Measurements from ENCODE around the gene SLC14A1. TPM values are rescaled to one million over a fixed set of nuclear protein-coding genes. Genes with fewer than 3 reads are reported as not detected.

Gene SLC14A1
- total RNA-seq, 1 donor from 2014 or later, result 3.4 TPM

GRCh38 chr18:45726603-45727002, 2.6 kb downstream of the SLC14A1 start:
- H3K9me3 ChIP-seq, result no peaks in the 10 kb centered on the region
- no peak overlapping the region for H3K27ac ChIP-seq
- H3K36me3 ChIP-seq, result no peaks in the 10 kb centered on the region
- no peaks in the 10 kb centered on the region for H3K4me1 ChIP-seq
- TF ChIP-seq POLR2AphosphoS5 (IDR thresholded peaks at IDR 0.05; ENCODE audit: insufficient read depth in 1 of 2, low read depth in 1 of 2) (no peak), CTCF (IDR thresholded peaks at IDR 0.05) (no peak), POLR2A (IDR thresholded peaks at IDR 0.05) (no peak)
- no peak for DNase-seq (ENCODE audit: extremely low spot score in 2 of 2)
- intact Hi-C loops (cut with DNase I), result no loop called here
- H3K27me3 ChIP-seq, result no peaks in the 10 kb centered on the region
- H3K4me3 ChIP-seq, result no peak overlapping the region

- no peak for DNase-seq (ENCODE audit: extremely low spot score in 2 of 2)
- H3K27ac ChIP-seq, result no peak overlapping the region
- H3K9me3 ChIP-seq, result no peaks in the 10 kb centered on the region
- H3K4me3 ChIP-seq, result no peak overlapping the region
- H3K27me3 ChIP-seq, result no peaks in the 10 kb centered on the region
- TF ChIP-seq POLR2A (IDR thresholded peaks at IDR 0.05) (no peak), CTCF (IDR thresholded peaks at IDR 0.05) (no peak), POLR2AphosphoS5 (IDR thresholded peaks at IDR 0.05; ENCODE audit: insufficient read depth in 1 of 2, low read depth in 1 of 2) (no peak)
- intact Hi-C loops (cut with DNase I), result no loop called here
- no peaks in the 10 kb centered on the region for H3K36me3 ChIP-seq
- H3K4me1 ChIP-seq, result no peaks in the 10 kb centered on the region
These were observed 3.1 kb downstream of the SLC14A1 start for GRCh38 chr18:45727068-45727467.

GRCh38 chr18:45728336-45729010, 4.5 kb downstream of the SLC14A1 start:
- DNase-seq (ENCODE audit: extremely low spot score in 2 of 2), result no peak
- TF ChIP-seq POLR2A (IDR thresholded peaks at IDR 0.05) (no peak), CTCF (IDR thresholded peaks at IDR 0.05) (no peak), POLR2AphosphoS5 (IDR thresholded peaks at IDR 0.05; ENCODE audit: insufficient read depth in 1 of 2, low read depth in 1 of 2) (no peak)
- Histone ChIP-seq H3K4me3 (no peak overlapping the region), H3K27ac (no peak overlapping the region), H3K9me3 (no peaks in the 10 kb centered on the region), H3K27me3 (no peaks in the 10 kb centered on the region), H3K36me3 (no peaks in the 10 kb centered on the region), H3K4me1 (no peaks in the 10 kb centered on the region)
- intact Hi-C loops (cut with DNase I), result no loop called here

- no peak for TF ChIP-seq CTCF (IDR thresholded peaks at IDR 0.05)
- no peak for TF ChIP-seq POLR2AphosphoS5 (IDR thresholded peaks at IDR 0.05; ENCODE audit: insufficient read depth in 1 of 2, low read depth in 1 of 2)
- TF ChIP-seq POLR2A (IDR thresholded peaks at IDR 0.05), result no peak
- H3K4me3 ChIP-seq, result no peak overlapping the region
- intact Hi-C loops (cut with DNase I), result no loop called here
- H3K9me3 ChIP-seq, result no peaks in the 10 kb centered on the region
- no peak overlapping the region for H3K27ac ChIP-seq
- H3K27me3 ChIP-seq, result no peaks in the 10 kb centered on the region
- H3K4me1 ChIP-seq, result no peaks in the 10 kb centered on the region
- no peaks in the 10 kb centered on the region for H3K36me3 ChIP-seq
- no peak for DNase-seq (ENCODE audit: extremely low spot score in 2 of 2)
These were observed 7.0 kb downstream of the SLC14A1 start for GRCh38 chr18:45730832-45731575.

GRCh38 chr18:45731716-45732115, 7.7 kb downstream of the SLC14A1 start:
- Histone ChIP-seq H3K27me3 (no peaks in the 10 kb centered on the region), H3K27ac (no peak overlapping the region), H3K4me3 (no peak overlapping the region), H3K9me3 (no peaks in the 10 kb centered on the region), H3K4me1 (no peaks in the 10 kb centered on the region), H3K36me3 (no peaks in the 10 kb centered on the region)
- TF ChIP-seq POLR2A (IDR thresholded peaks at IDR 0.05) (no peak), POLR2AphosphoS5 (IDR thresholded peaks at IDR 0.05; ENCODE audit: insufficient read depth in 1 of 2, low read depth in 1 of 2) (no peak)
- intact Hi-C loops (cut with DNase I), result no loop called here
- DNase-seq (ENCODE audit: extremely low spot score in 2 of 2), result no peak

Measured in vagina (tissue), 2 donors.